ENCODE measurements around the gene CST4.
"Not testable (repeated sequence)": the region's sequence is repeated elsewhere in the genome, so short reads cannot be mapped to it uniquely, and the experiment has no call there.

CST4 gene, protein sequence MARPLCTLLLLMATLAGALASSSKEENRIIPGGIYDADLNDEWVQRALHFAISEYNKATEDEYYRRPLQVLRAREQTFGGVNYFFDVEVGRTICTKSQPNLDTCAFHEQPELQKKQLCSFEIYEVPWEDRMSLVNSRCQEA

GRCh38 chr20:23688684-23689398 is at the start of gene CST4:
TSS of gene CST4 (minus strand) at chr20:23689038. CDS start at chr20:23688969, 69 bp downstream.
- DNase-seq: not testable (repeated sequence)

GRCh38 chr20:23735391-23735790 is 46.6 kb upstream of the CST4 start:
- not testable (repeated sequence) for DNase-seq

DNA sequence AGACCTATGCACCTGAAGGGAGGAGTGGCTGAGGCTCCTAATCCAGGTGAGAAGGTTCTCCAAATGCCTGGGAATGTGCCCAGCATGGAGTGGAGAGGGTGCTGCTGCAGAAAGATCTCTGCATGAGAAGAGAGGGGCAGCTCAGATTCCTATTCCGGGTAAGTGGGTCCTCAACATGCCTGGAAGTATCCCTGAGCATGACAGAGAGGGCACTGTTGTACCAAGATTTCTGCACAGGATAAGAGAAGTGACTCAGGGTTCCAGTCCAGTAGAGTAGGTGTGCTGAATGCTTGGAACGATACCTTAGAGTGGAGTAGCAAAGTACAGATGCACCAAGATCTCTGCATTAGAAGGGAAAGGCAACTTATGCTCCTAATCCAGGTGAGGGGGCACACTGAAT is 46.1 kb upstream of the CST4 start:
- DNase-seq: not testable (repeated sequence)

GRCh38 chr20:23734440-23734839 is 45.6 kb upstream of the CST4 start:
- not testable (repeated sequence) for DNase-seq

DNA sequence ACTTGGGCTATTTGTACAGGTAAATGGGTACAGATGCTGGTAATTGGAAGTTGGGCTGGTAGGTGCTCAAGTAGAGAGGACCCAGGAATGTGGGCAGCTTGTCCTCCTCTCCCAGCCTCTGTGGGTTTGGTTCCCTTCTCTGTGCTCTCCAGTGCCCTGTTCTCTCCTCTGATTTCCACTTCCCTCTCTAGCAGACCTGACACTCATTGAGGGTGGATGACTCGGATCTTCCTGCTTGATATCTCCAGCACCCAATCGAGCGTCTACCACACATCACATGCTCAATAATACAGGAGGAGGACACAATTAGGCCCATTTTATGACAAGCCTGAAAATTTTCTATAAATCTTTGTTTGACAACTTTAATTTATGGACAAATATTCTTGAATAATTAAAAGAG is 38.2 kb upstream of the CST4 start:
- DNase-seq: no peak

- no peak for DNase-seq
Observed at GRCh38 chr20:23725102-23725501, 36.3 kb upstream of the CST4 start.

- not testable (repeated sequence) for DNase-seq
Observed at GRCh38 chr20:23723659-23724307, 34.9 kb upstream of the CST4 start.

- not testable (repeated sequence) for DNase-seq
Observed at GRCh38 chr20:23722851-23723250, 34.0 kb upstream of the CST4 start.

DNA sequence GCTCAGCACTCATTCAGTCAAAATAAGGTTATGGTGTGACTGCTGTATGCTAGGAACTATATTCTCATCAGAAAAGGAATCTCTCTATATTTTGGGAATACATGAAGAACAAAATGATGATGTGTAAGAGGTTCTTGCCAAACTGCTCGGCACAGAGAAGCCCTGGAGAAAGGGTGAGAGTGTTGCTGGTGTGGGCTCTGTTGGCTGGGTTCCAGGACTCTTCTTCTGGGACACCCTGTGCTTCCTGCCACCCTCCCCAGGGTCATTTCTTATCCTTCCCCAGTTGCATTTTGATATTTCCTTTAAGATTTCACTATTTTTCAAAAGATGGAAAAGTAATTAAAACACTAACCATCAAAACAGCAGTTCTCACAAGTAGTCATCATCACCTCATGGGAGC is 33.1 kb upstream of the CST4 start:
- no peak for DNase-seq

DNA sequence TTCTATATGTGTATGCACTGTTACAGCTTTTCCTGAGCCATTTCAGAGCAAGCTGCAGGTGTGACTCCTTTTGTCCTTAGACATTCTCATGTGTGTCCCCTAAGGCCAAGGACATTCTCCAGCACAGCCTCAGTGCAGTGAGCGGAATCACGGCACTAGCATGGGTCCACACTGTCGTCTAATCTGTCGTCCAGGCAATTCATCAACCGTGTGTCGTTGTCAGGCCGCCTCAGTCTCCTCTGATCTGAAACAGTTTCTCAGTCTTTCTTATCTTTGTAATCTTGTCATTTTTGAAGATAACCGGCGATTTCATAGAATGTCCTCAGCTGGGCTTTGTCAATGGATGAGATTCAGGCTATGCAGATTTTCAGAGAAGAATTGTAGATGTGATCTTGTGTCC is 30.5 kb upstream of the CST4 start:
- DNase-seq: not testable (repeated sequence)

DNA sequence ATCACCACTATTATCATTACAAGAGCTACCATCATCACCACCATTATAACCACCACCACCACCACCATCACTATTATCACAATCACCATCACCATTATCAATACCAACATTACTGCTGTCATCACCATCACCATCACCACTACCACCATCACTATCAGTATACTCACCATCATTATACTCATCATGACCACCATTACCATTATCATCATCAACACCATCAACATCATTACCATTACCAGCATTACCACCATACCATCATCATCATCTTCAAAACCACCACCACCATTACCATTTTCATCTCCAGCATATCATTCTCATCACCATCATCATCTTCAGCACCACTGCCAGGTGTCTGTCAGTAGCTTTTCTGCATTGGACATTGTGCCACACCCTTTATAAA is 22.9 kb upstream of the CST4 start:
- DNase-seq: not testable (repeated sequence)

DNA sequence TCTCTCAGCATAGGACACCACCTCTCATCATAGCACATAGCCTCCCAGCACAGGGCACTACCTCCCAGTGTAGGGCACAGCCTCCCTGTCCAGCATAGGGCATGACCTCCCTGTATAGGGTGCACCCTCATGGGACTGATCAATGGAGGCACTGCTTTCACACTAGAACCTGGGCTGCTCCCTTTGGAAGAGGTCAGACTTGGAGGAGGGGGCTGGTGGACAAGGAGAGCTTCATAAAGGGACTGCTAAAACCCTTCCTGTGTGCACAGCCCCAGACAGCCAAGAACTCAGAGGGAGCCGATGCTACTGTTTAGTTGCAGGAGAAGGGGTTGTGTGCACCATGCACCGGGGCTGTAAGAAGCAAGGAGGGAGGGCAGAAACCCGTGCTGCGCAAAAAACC is 21.9 kb upstream of the CST4 start:
- DNase-seq: no peak

DNA sequence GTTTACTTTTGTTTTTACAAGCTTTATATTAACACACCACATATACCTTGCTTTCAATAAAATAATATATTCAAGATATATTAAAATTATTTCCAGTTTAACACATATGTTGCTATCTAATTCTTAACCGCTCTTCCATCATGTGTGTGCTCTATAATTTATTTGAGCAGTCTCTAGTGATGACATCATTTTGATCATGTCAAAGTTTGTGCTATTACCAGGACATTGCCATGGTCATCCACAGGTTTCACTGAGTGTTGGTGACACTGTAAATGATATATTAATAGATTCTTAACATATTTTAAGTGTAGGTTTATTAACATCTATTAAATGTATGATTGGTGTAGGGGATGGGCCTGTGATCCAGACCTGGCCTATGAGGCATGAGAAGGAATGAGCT is 17.1 kb upstream of the CST4 start:
- DNase-seq: no peak

DNA sequence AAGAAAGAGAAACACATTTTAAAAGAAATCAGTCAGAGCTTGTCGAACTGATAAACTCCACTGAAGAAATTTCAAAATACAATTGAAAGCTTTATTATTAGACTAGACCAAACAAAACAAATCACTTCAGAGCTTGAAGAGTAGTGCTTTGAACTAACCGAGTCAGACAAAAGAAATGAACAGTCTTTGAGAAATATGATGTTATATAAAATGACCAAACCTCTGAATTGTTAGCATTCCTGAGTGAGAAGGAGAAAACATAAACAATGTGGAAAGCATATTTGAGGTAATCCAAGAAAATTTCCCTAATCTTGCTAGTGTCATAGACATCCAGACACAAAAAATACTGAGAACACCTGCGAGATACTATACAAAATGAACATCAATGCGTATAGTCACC is 13.2 kb upstream of the CST4 start:
- DNase-seq: no peak

- no peak for DNase-seq
Observed at GRCh38 chr20:23700931-23701330, 12.1 kb upstream of the CST4 start.

- no peak for DNase-seq
Observed at GRCh38 chr20:23697947-23698346, 9.1 kb upstream of the CST4 start.

DNA sequence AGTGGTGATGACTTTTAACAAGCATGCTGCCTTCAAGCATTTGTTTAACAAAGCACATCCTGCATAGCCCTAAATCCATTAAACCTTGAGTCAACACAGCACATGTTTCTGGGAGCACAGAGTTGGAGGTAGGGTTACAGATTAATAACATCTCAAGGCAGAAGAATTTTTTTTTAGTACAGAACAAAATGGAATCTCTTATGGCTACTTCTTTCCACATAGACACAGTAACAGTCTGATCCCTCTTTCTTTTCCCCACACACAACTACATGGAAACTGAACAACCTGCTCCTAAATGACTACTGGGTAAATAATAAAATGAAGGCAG is 6.2 kb upstream of the CST4 start:
- not testable (repeated sequence) for DNase-seq

- DNase-seq: not testable (repeated sequence)
Observed at GRCh38 chr20:23694178-23695067, 5.6 kb upstream of the CST4 start.

DNA sequence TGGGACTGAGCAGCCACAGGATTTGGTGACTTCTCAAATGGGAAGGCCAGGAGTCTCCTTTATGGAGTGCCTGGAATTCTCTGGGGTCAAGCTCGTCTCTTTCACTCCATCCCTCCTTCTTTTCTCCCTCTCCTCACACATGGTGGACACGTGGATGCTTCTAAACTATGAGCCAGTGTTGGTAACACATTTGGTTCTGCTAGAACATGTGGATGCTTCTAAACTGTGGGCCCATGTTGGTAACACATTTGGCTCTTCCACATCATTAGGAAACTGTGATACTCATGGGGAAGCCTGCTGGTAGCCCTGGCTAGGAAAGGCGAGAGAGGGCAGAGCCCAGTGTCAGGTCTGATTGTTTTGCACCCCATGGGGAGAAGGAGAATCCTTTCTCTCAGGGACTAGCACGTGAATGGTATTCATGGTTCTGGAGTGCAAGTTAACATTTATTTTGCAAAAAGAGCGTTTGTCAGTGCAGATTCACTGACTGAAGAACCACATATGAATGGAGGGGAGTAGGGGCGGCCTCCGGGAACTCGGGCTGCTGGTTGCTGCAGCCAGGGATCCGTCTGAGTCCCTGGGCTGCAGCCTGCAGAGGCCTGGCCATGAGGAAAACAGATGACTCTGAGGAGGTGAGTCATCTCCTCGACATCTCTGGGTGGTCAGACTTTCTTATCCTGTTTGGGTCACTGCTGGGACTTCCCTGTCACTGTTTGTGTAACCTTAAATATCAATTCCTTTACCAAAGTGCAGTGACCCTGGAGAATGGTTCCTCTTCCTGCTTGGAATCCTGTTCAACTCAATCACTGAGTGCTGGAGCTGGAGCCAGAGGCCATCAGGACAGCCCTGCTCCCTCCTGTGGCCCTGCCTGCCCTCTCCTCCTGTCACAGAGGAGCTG is 4.1 kb upstream of the CST4 start:
- DNase-seq: not testable (repeated sequence)

GRCh38 chr20:23691675-23692074 is 2.8 kb upstream of the CST4 start:
- DNase-seq: no peak

- no peak for DNase-seq
Observed at GRCh38 chr20:23690581-23690980, 1.7 kb upstream of the CST4 start.

GRCh38 chr20:23689399-23689690 is 507 bp upstream of the CST4 start:
- no peak for DNase-seq

- DNase-seq: no peak
Observed at GRCh38 chr20:23687986-23688385, 852 bp downstream of the CST4 start.

Data from retina (tissue), 1 donor.